Naive B cell (primary cell): ENCODE measurements around the gene FCHSD2. TPM values are rescaled to one million over a fixed set of nuclear protein-coding genes. Genes with fewer than 3 reads are reported as not detected.
"Not testable (repeated sequence)": the region's sequence is repeated elsewhere in the genome, so short reads cannot be mapped to it uniquely, and the experiment has no call there.

Experiments used
- ATAC-seq, 2 donors: fragments of 150-1000 bp; cut with Tn5 transposase; 2 replicates each; pipeline ENCODE4 v1.10.0; 2021; ENCODE audit warnings: low read depth in 2 of 2, mild to moderate bottlenecking in 2 of 2, moderate library complexity in 2 of 2
- DNase-seq: peaks from one replicate; pipeline ENCODE4 v3.0.0; 2022
- H3K27ac Mint-ChIP-seq, 6 donors: one replicate each; pipeline ENCODE4 v1.8.0; 2020 to 2022; ENCODE audit warnings: mild to moderate bottlenecking in 6 of 6, mixed read lengths in 6 of 6, moderate library complexity in 5 of 6, inconsistent platforms in 2 of 6
- H3K27me3 Mint-ChIP-seq, 3 donors: one replicate each; pipeline ENCODE4 v1.8.0; 2021 to 2022; ENCODE audit warnings: mixed read lengths in 3 of 3, mild to moderate bottlenecking in 1 of 3
- H3K36me3 Mint-ChIP-seq, 2 donors: one replicate each; pipeline ENCODE4 v1.8.0; 2020 to 2022; ENCODE audit warnings: mixed read lengths in 2 of 2, inconsistent platforms in 1 of 2, mild to moderate bottlenecking in 1 of 2
- H3K4me1 Mint-ChIP-seq, 3 donors: one replicate each; pipeline ENCODE4 v1.8.0; 2020 to 2022; ENCODE audit warnings: mixed read lengths in 3 of 3, inconsistent platforms in 1 of 3, mild to moderate bottlenecking in 1 of 3, moderate library complexity in 1 of 3
- H3K4me3 Mint-ChIP-seq, 8 donors: one replicate each; pipeline ENCODE4 v1.8.0; 2020 to 2022; ENCODE audit warnings: mild to moderate bottlenecking in 8 of 8, mixed read lengths in 8 of 8, moderate library complexity in 8 of 8, inconsistent platforms in 2 of 8
- H3K9me3 Mint-ChIP-seq, 7 donors: one replicate each; pipeline ENCODE4 v1.8.0; 2020 to 2022; ENCODE audit warnings: mixed read lengths in 7 of 7, mild to moderate bottlenecking in 5 of 7, inconsistent platforms in 2 of 7, moderate library complexity in 1 of 7
- polyA plus RNA-seq, 6 donors: library from polyadenylated mRNA; unstranded; fragments of 300-500 nt; fragmentation: Illumina TruSeq; gene quantifications; one replicate each; pipeline ENCODE4 v1.2.3, GENCODE V29; 2021; ENCODE audit warnings: low read depth in 6 of 6

Gene FCHSD2
- polyA plus RNA-seq, 6 donors from 2014 or later, result 43.0 to 134 (median 104) TPM

DNA sequence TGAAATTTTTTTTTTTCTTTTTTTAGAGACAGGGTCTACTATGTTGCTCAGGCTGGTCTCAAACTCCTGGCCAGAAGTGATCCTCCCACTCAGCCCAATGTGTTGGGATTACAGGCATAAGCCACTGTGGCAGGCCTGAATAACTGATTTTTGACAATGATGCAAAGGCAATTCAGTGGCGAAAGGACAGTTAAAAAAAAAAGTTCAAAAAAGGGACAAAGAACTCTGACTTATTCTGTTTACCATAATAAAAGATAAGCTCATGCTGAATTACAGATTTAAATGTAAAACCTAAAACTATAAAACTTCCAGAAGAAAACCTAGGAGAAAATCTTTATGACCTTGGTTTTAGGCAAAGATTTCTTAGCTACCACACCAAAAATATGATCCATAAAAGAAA lies 279.0 kb downstream of the FCHSD2 start:
- ATAC-seq (no peak), DNase-seq (no peak)
- H3K27me3 Mint-ChIP-seq, result no peaks in the 10 kb centered on the region
- peaks cover 0 to 3% (median 0%) of the 10 kb centered on the region in 7 donors for H3K9me3 Mint-ChIP-seq
- peaks cover 12 to 27% (median 18%) of the 10 kb centered on the region in 3 donors for H3K4me1 Mint-ChIP-seq
- H3K36me3 Mint-ChIP-seq, result peaks cover 28 to 31% of the 10 kb centered on the region in 2 donors
- H3K4me3 Mint-ChIP-seq, result no peak overlapping the region
- peak overlapping the region in 4 of 6 donors; percentile 28 to 56 (median 54) for H3K27ac Mint-ChIP-seq

GRCh38 chr11:72860592-72860991 lies 281.5 kb downstream of the FCHSD2 start:
- H3K4me3 Mint-ChIP-seq, result no peak overlapping the region
- peaks cover 19 to 27% of the 10 kb centered on the region in 2 donors for H3K36me3 Mint-ChIP-seq
- DNase-seq, result no peak

DNA sequence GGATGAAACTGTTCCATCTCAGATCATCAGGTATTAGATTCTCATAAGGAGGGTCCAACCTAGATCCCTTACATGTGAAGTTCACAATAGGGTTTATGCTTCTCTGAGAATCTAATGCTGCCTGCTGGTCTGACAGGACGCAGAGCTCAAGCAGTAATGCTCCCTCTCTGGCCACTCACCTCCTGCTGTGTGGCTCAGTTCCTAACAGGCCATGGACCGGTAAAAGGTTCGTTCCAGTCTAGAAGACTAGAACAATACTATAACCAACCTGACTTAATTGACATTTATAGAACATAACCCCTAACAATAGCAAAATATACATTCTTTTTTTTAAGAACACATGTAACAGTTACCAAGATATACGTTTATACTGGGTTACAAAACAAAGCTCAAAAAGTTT lies 282.1 kb downstream of the FCHSD2 start:
- ATAC-seq (no peak), DNase-seq (no peak)
- peak overlapping the region in 2 of 6 donors; percentile 47 to 66 for H3K27ac Mint-ChIP-seq
- H3K36me3 Mint-ChIP-seq, result peaks cover 19 to 27% of the 10 kb centered on the region in 2 donors
- no peaks in the 10 kb centered on the region for H3K27me3 Mint-ChIP-seq
- peaks cover 12 to 21% (median 12%) of the 10 kb centered on the region in 3 donors for H3K4me1 Mint-ChIP-seq
- no peak overlapping the region for H3K4me3 Mint-ChIP-seq
- peaks cover 0 to 3% (median 0%) of the 10 kb centered on the region in 7 donors for H3K9me3 Mint-ChIP-seq

More at GRCh38 chr11:72860592-72860991, 281.5 kb downstream of the FCHSD2 start:
- H3K27ac Mint-ChIP-seq, result peak overlapping the region in 3 of 6 donors; percentile 54 to 66 (median 59)
- no peaks in the 10 kb centered on the region for H3K27me3 Mint-ChIP-seq
- ATAC-seq, result no peak
- peaks cover 12 to 21% (median 16%) of the 10 kb centered on the region in 3 donors for H3K4me1 Mint-ChIP-seq
- H3K9me3 Mint-ChIP-seq, result peaks cover 0 to 3% (median 0%) of the 10 kb centered on the region in 7 donors

DNA sequence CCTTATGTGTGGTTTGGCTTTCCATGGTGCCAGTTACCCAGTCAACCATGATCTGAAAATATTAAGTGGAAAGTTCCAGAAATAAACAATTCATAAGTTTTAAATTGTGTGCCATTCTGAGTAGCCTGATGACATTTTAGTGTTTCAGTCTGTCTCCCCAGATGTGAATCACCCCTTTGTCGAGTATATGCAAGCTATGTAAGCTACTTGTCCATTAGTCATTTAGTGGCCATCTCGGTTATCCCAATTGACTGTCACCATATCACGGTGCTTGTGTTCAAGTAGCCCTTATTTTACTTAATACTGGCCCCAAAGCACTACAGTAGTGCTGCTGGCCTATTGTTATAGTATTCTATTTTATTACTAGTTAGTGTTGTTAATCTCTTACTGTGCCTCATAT lies 283.0 kb downstream of the FCHSD2 start:
- H3K27me3 Mint-ChIP-seq, result no peaks in the 10 kb centered on the region
- H3K36me3 Mint-ChIP-seq, result peaks cover 19 to 25% of the 10 kb centered on the region in 2 donors
- H3K27ac Mint-ChIP-seq, result peak overlapping the region in 3 of 6 donors; percentile 27 to 83 (median 56)

DNA sequence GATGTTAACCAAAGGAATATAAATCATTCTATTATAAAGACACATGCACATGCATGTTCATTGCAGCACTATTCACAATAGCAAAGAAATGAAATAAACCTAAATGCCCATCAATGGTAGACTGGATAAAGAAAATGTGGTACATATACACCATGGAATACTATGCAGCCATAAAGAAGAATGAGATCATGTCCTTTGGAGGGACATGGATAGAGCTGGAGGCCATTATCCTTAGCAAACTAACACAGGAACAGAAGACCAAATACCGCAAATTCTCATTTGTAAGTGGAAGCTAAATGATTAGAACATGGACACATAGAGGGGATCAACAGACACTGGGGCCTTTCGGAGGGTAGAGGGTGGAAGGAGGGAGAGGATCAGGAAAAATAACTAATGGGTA lies 283.9 kb downstream of the FCHSD2 start:
- not testable (repeated sequence) for ATAC-seq, H3K9me3 Mint-ChIP-seq, DNase-seq, H3K27me3 Mint-ChIP-seq, H3K4me3 Mint-ChIP-seq
- H3K36me3 Mint-ChIP-seq, result peaks cover 20 to 24% of the 10 kb centered on the region in 2 donors
- peaks cover 13 to 26% (median 15%) of the 10 kb centered on the region in 3 donors for H3K4me1 Mint-ChIP-seq
- peak overlapping the region in 2 of 6 donors; percentile 27 to 33 for H3K27ac Mint-ChIP-seq

More for the DNA sequence above, 283.0 kb downstream of the FCHSD2 start:
- DNase-seq (no peak), ATAC-seq (no peak)
- Mint-ChIP-seq H3K4me3 (no peak overlapping the region), H3K4me1 (peaks cover 15 to 24% (median 17%) of the 10 kb centered on the region in 3 donors), H3K9me3 (peaks cover 0 to 3% (median 0%) of the 10 kb centered on the region in 7 donors)

DNA sequence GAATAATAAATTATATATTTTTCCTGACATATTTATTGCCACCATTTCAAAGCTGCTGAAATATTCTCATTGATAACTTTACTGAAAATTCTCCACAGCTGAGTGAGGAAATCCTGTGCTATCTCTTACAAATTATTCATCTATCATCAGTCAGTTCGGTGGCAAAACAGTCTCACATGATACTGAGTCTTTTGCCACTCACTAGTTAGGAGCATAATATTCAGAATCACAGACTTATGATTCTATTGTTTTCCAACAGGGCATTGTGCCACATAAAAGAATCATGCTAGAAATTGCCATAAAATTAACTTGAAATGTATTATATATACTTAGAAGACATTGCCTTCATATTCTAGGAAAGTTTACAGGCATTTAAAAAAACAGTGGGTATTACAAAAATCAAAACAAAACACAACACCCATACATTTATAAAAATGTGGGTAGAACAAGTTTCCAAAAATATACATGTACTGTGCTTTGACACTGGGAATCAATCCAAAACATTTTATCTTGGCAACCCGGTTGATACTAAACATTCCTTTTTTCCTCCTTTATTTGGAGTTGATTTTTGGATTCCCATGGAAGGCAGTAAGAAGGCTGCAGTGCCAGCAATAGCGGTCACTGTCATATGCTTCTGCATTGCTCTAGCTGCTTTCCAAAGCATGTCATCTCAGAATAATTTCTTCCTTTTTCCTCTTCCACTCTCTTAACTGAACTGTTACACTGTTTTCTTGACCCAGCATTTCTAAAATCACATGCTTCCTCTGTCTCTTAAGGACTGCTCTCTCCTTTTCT lies 285.4 kb downstream of the FCHSD2 start:
- no peak for ATAC-seq
- Mint-ChIP-seq H3K4me1 (peaks cover 16 to 38% (median 16%) of the 10 kb centered on the region in 3 donors), H3K27me3 (no peaks in the 10 kb centered on the region), H3K27ac (peak overlapping the region in 4 of 6 donors; percentile 6 to 72 (median 38)), H3K4me3 (no peak overlapping the region), H3K36me3 (peaks cover 20 to 32% of the 10 kb centered on the region in 2 donors), H3K9me3 (peaks cover 0 to 3% (median 0%) of the 10 kb centered on the region in 7 donors)
- DNase-seq, result no peak

GRCh38 chr11:72856065-72856464 lies 286.1 kb downstream of the FCHSD2 start:
- DNase-seq (no peak), ATAC-seq (no peak)
- Mint-ChIP-seq H3K27ac (peak overlapping the region in 2 of 6 donors; percentile 66 to 86), H3K4me3 (no peak overlapping the region), H3K36me3 (peaks cover 20 to 32% of the 10 kb centered on the region in 2 donors), H3K4me1 (peaks cover 16 to 38% (median 19%) of the 10 kb centered on the region in 3 donors), H3K9me3 (peaks cover 0 to 3% (median 0%) of the 10 kb centered on the region in 7 donors), H3K27me3 (no peaks in the 10 kb centered on the region)

DNA sequence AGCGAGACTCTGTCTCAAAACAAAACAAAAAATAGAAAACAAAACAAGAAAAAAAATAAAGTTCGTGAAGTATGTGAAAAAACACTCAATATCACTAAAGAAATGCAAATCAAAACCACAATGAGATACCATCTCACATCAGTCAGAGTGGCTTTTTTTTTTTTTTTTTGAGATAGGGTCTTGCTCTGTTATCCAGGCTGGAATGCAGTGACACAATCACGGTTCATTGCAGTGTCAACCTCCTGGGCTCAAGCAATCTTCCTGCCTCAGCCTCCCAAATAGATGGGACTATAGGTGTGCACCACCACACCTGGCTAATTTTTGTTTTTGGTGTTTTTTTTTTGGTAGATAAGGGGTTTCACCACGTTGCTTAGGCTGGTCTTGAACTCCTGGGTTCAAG lies 290.4 kb downstream of the FCHSD2 start:
- ATAC-seq (no peak), DNase-seq (no peak)
- H3K27ac Mint-ChIP-seq, result peak overlapping the region in 4 of 6 donors; percentile 33 to 81 (median 50)
- H3K27me3 Mint-ChIP-seq, result no peaks in the 10 kb centered on the region
- peaks cover 17 to 36% (median 26%) of the 10 kb centered on the region in 3 donors for H3K4me1 Mint-ChIP-seq
- H3K9me3 Mint-ChIP-seq, result no peaks in the 10 kb centered on the region
- no peak overlapping the region for H3K4me3 Mint-ChIP-seq
- peaks cover 19 to 24% of the 10 kb centered on the region in 2 donors for H3K36me3 Mint-ChIP-seq

GRCh38 chr11:72850832-72851231 lies 291.3 kb downstream of the FCHSD2 start:
- peak overlapping the region in 1 of 6 donors; percentile 4 for H3K27ac Mint-ChIP-seq

DNA sequence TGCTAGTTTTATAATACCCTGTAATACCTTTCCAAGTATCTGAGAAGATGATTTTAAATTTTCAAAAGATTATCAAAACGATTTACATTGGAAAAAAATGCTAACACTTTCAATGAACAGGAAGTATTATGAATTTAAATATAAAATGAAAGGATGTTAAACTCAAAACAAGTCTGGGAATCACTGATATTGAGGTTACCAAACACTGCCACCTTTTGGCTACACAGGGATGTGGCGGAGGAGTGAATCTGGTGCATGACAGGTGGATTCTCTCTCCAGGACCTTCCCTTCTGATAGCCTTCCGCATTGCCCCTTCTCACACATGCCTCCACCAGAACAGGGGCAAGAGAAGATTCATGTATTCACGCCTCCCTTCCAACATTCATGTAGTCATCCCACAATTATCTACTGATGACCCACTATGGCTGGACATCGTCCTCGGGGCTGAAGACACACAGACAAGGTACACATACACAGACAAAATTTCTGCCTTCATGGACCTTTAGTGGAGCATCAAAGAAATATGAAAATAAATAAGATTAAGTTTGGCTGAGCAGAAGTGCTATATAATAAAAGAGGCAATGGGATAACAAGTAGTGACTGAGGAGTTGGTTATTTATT lies 293.2 kb downstream of the FCHSD2 start:
- Mint-ChIP-seq H3K4me3 (no peak overlapping the region), H3K27me3 (no peaks in the 10 kb centered on the region), H3K27ac (peak overlapping the region; percentile 9 to 85 (median 22)), H3K4me1 (peaks cover 17 to 34% (median 25%) of the 10 kb centered on the region in 3 donors), H3K9me3 (no peaks in the 10 kb centered on the region), H3K36me3 (peaks cover 24 to 45% of the 10 kb centered on the region in 2 donors)
- DNase-seq (no peak), ATAC-seq (peak in 1 of 2 donors; percentile 44)

More at GRCh38 chr11:72850832-72851231, 291.3 kb downstream of the FCHSD2 start:
- Mint-ChIP-seq H3K4me3 (no peak overlapping the region), H3K9me3 (no peaks in the 10 kb centered on the region), H3K36me3 (peaks cover 20 to 27% of the 10 kb centered on the region in 2 donors), H3K4me1 (peaks cover 17 to 36% (median 24%) of the 10 kb centered on the region in 3 donors), H3K27me3 (no peaks in the 10 kb centered on the region)
- DNase-seq (no peak), ATAC-seq (no peak)

GRCh38 chr11:72844356-72844755 lies 297.8 kb downstream of the FCHSD2 start:
- H3K4me3 Mint-ChIP-seq, result no peak overlapping the region
- ATAC-seq, result no peak
- H3K27me3 Mint-ChIP-seq, result no peaks in the 10 kb centered on the region
- H3K27ac Mint-ChIP-seq, result peak overlapping the region in 2 of 6 donors; percentile 71 to 90
- peaks cover 37 to 62% of the 10 kb centered on the region in 2 donors for H3K36me3 Mint-ChIP-seq
- peaks cover 10 to 28% (median 16%) of the 10 kb centered on the region in 3 donors for H3K4me1 Mint-ChIP-seq
- DNase-seq, result no peak
- H3K9me3 Mint-ChIP-seq, result no peaks in the 10 kb centered on the region

DNA sequence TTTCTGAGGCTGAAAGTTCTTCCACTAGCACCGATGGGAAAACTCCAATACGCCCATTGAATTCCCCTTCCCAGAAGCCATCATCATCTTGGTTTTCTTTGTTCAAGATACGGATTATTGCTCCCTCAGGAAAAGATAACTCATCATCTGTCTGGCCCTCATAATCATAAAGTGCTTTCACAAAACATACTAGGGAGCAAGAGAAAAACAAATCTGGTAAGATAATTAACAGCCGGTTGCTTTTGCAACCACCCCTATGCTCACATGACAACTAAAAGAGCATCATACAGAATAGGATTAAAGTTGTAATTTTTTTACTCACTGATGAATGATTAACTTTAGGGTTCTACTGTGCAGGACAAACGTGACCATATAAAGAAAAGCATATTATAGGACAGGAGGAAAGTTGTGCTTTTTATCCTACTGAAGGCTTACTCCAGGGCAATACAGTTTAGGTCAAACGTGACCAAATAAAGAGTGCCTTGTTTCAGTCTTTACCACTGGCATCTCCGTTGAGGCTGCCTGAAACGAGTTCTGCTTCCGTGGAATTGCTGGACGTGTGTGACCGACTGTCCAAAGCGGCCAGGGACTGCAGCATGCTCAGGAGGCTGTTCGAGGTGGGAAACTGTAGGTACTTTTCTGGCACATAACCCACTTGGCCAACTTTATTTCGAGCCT lies 299.3 kb downstream of the FCHSD2 start:
- H3K4me3 Mint-ChIP-seq, result no peak overlapping the region
- H3K27me3 Mint-ChIP-seq, result no peaks in the 10 kb centered on the region
- H3K9me3 Mint-ChIP-seq, result no peaks in the 10 kb centered on the region
- peak overlapping the region in 3 of 6 donors; percentile 58 to 79 (median 71) for H3K27ac Mint-ChIP-seq
- no peak for ATAC-seq
- H3K4me1 Mint-ChIP-seq, result peaks cover 4 to 21% (median 7%) of the 10 kb centered on the region in 3 donors
- DNase-seq, result no peak
- peaks cover 39 to 56% of the 10 kb centered on the region in 2 donors for H3K36me3 Mint-ChIP-seq

GRCh38 chr11:72842126-72842525 lies 300.0 kb downstream of the FCHSD2 start:
- H3K27me3 Mint-ChIP-seq, result no peaks in the 10 kb centered on the region
- no peaks in the 10 kb centered on the region for H3K9me3 Mint-ChIP-seq
- H3K36me3 Mint-ChIP-seq, result peaks cover 39 to 52% of the 10 kb centered on the region in 2 donors
- peaks cover 4 to 19% (median 7%) of the 10 kb centered on the region in 3 donors for H3K4me1 Mint-ChIP-seq
- peak overlapping the region in 3 of 6 donors; percentile 28 to 75 (median 47) for H3K27ac Mint-ChIP-seq
- H3K4me3 Mint-ChIP-seq, result no peak overlapping the region
- ATAC-seq, result no peak
- no peak for DNase-seq
